ENCODE measurements around the gene LUC7L3.

LUC7L3 gene

GRCh38 chr17:50763716-50764475, 44.5 kb downstream of the LUC7L3 start:
- DNase-seq, result no peak

- no peak for DNase-seq
These were observed 45.3 kb downstream of the LUC7L3 start for GRCh38 chr17:50764734-50765149.

GRCh38 chr17:50765454-50766221, 46.2 kb downstream of the LUC7L3 start:
- no peak for DNase-seq

- peak; percentile 37 for DNase-seq
These were observed 47.0 kb downstream of the LUC7L3 start for GRCh38 chr17:50766222-50767023.

GRCh38 chr17:50767030-50767429, 47.6 kb downstream of the LUC7L3 start:
- DNase-seq, result no peak

GRCh38 chr17:50767446-50767845, 48.0 kb downstream of the LUC7L3 start, which contains the start of gene ANKRD40CL:
Gene ANKRD40CL (minus strand): TSS chr17:50767518. CDS start chr17:50766913, 605 bp downstream.
- no peak for DNase-seq

GRCh38 chr17:50768346-50768761, 49.0 kb downstream of the LUC7L3 start:
- no peak for DNase-seq

- DNase-seq, result no peak
These were observed 50.5 kb downstream of the LUC7L3 start for GRCh38 chr17:50769884-50770283.

GRCh38 chr17:50770346-50770745, 50.9 kb downstream of the LUC7L3 start:
- no peak for DNase-seq

- DNase-seq, result no peak
These were observed 52.8 kb downstream of the LUC7L3 start for GRCh38 chr17:50771991-50772785.

GRCh38 chr17:50774225-50774803, 54.9 kb downstream of the LUC7L3 start:
- DNase-seq, result no peak

- DNase-seq, result no peak
These were observed 56.5 kb downstream of the LUC7L3 start for GRCh38 chr17:50775926-50776325.

GRCh38 chr17:50778471-50778870, 59.1 kb downstream of the LUC7L3 start:
- no peak for DNase-seq

GRCh38 chr17:50778988-50779387, 59.6 kb downstream of the LUC7L3 start:
- DNase-seq, result no peak

GRCh38 chr17:50779747-50780353, 60.4 kb downstream of the LUC7L3 start:
- DNase-seq, result no peak

GRCh38 chr17:50781167-50781566, 61.8 kb downstream of the LUC7L3 start:
- DNase-seq, result no peak

- DNase-seq, result peak; percentile 83
These were observed 63.8 kb downstream of the LUC7L3 start for GRCh38 chr17:50783193-50783660.

GRCh38 chr17:50783905-50784304, 64.5 kb downstream of the LUC7L3 start:
- DNase-seq, result no peak

GRCh38 chr17:50785126-50785525, 65.7 kb downstream of the LUC7L3 start:
- DNase-seq, result no peak

GRCh38 chr17:50785946-50786570, 66.7 kb downstream of the LUC7L3 start:
- no peak for DNase-seq

- no peak for DNase-seq
These were observed 67.7 kb downstream of the LUC7L3 start for GRCh38 chr17:50787106-50787505.
